ENCODE results near the gene GTF3C6. TPM values are rescaled to one million over a fixed set of nuclear protein-coding genes. Genes with fewer than 3 reads are reported as not detected.

The GTF3C6 gene
- total and polyA plus RNA-seq, 2 of the 13 experiments (the other 11 are each of a cell fraction or from before 2014, with no cell fraction given), result 21.6 to 160 TPM

GRCh38 chr6:110958329-110959192 lies at the start of gene GTF3C6 (continued):
- no peak; the same call in 1 of the 2 replicates for TF ChIP-seq KIAA2018 (CRISPR knock-in tag; IDR thresholded peaks at IDR 0.05; ENCODE audit: borderline replicate concordance)
- peak; percentile 67; the same call in 1 of the 2 replicates for TF ChIP-seq ZNF432 (CRISPR knock-in tag; IDR thresholded peaks at IDR 0.05; ENCODE audit: borderline replicate concordance)
- TF ChIP-seq GRHL1 (CRISPR knock-in tag; conservative IDR thresholded peaks at IDR 0.05), result no peak
- TF ChIP-seq BORCS8-MEF2B (CRISPR knock-in tag; IDR thresholded peaks at IDR 0.05), result peak; percentile 95
- TF ChIP-seq ZNF274 (CRISPR knock-in tag; IDR thresholded peaks at IDR 0.05), result peak; percentile 55; the same call in 1 of the 2 replicates
- peak; percentile 74; the same call in 1 of the 2 replicates for TF ChIP-seq GATAD2A (CRISPR knock-in tag; IDR thresholded peaks at IDR 0.05)
- no peak for TF ChIP-seq TBX3 (IDR thresholded peaks at IDR 0.05; ENCODE audit: borderline replicate concordance)
- no peak for TF ChIP-seq FOXP1 (IDR thresholded peaks at IDR 0.05)
- TF ChIP-seq FOXP1 (CRISPR knock-in tag; IDR thresholded peaks at IDR 0.05), result no peak
- no peak for TF ChIP-seq SP1 (IDR thresholded peaks at IDR 0.05)
- TF ChIP-seq SP1 (CRISPR knock-in tag; IDR thresholded peaks at IDR 0.05), result peak; percentile 80
- peak; percentile 76; the same call in 1 of the 2 replicates for TF ChIP-seq MTF2 (CRISPR knock-in tag; IDR thresholded peaks at IDR 0.05; ENCODE audit: borderline replicate concordance)
- TF ChIP-seq ZNF782 (CRISPR knock-in tag; IDR thresholded peaks at IDR 0.05; ENCODE audit: borderline replicate concordance), result peak; percentile 68; the same call in 1 of the 2 replicates
- peak; percentile 74 for TF ChIP-seq ZNF639 (CRISPR knock-in tag; conservative IDR thresholded peaks at IDR 0.05)
- 0 out of 2 replicates have a peak, but pooled peaks have one; percentile 82 for TF ChIP-seq CC2D1A (CRISPR knock-in tag; IDR thresholded peaks at IDR 0.05)
- TF ChIP-seq ZEB1 (IDR thresholded peaks at IDR 0.05; ENCODE audit: insufficient replicate concordance, low read depth), result peak; percentile 47
- TF ChIP-seq NFKBIZ (CRISPR knock-in tag; IDR thresholded peaks at IDR 0.05), result peak; percentile 87
- TF ChIP-seq MTF1 (CRISPR knock-in tag; IDR thresholded peaks at IDR 0.05), result peak; percentile 82; the same call in 1 of the 2 replicates
- no peak for TF ChIP-seq ZNF660 (CRISPR knock-in tag; IDR thresholded peaks at IDR 0.05; ENCODE audit: borderline replicate concordance, low read depth)
